Astrocyte (in vitro differentiated cells and primary cell): Measurements from ENCODE around the gene PLXNB3. TPM values are rescaled to one million over a fixed set of nuclear protein-coding genes. Genes with fewer than 3 reads are reported as not detected.

ENCODE experiments used
- DNase-seq: peaks from one replicate; pipeline ENCODE4 v3.0.0-alpha.2; 2010; ENCODE audit warnings: low read depth
- FAIRE-seq: peaks from 2 replicates; lab custom pipeline; 2011; peaks lifted over from hg19 to GRCh38; lab: Jason Lieb, UNC
- H2AFZ ChIP-seq: 2 replicates; pipeline ENCODE4 v1.6.0; 2012; ENCODE audit warnings: low read depth, low read length, inconsistent platforms
- H3K27ac ChIP-seq: 2 replicates; pipeline ENCODE4 v1.5.1; 2011; ENCODE audit warnings: low read depth, low read length, inconsistent platforms
- H3K27me3 ChIP-seq: 2 replicates; pipeline ENCODE4 v1.6.0; 2011; ENCODE audit warnings: low read length, inconsistent platforms; ENCODE audit not compliant: insufficient read depth
- H3K36me3 ChIP-seq: 2 replicates; pipeline ENCODE4 v1.5.1; 2011; ENCODE audit warnings: low read length, inconsistent platforms; ENCODE audit not compliant: insufficient read depth
- H3K4me1 ChIP-seq: 2 replicates; pipeline ENCODE4 v1.5.1; 2011; ENCODE audit warnings: low read length, inconsistent platforms; ENCODE audit not compliant: insufficient read depth
- H3K4me2 ChIP-seq: 2 replicates; pipeline ENCODE4 v1.6.0; 2012; ENCODE audit warnings: low read length, inconsistent platforms
- H3K4me3 ChIP-seq: 2 replicates; pipeline ENCODE4 v1.5.1; 2011; ENCODE audit warnings: low read depth, mild to moderate bottlenecking, low read length, inconsistent platforms; ENCODE audit not compliant: insufficient read depth
- H3K79me2 ChIP-seq: 2 replicates; pipeline ENCODE4 v1.6.0; 2012; ENCODE audit warnings: mild to moderate bottlenecking, low read length, inconsistent platforms; ENCODE audit not compliant: insufficient read depth
- H3K9ac ChIP-seq: 2 replicates; pipeline ENCODE4 v1.6.0; 2012; ENCODE audit warnings: mild to moderate bottlenecking, low read length, inconsistent platforms
- H3K9me3 ChIP-seq: 2 replicates; pipeline ENCODE4 v1.5.1; 2012; ENCODE audit warnings: low read depth, mild to moderate bottlenecking, low read length, inconsistent platforms; ENCODE audit not compliant: insufficient read depth
- H4K20me1 ChIP-seq: 2 replicates; pipeline ENCODE4 v1.6.0; 2012; ENCODE audit warnings: low read length, inconsistent platforms; ENCODE audit not compliant: insufficient read depth
- H3K27ac Mint-ChIP-seq: one replicate; pipeline ENCODE4 v1.8.0; 2021; ENCODE audit warnings: mild to moderate bottlenecking, mixed read lengths; ENCODE audit not compliant: unreplicated experiment
- H3K27me3 Mint-ChIP-seq: one replicate; pipeline ENCODE4 v1.8.0; 2021; ENCODE audit warnings: low read depth, mixed read lengths; ENCODE audit not compliant: unreplicated experiment
- H3K36me3 Mint-ChIP-seq: one replicate; pipeline ENCODE4 v1.8.0; 2021; ENCODE audit warnings: low read depth, mixed read lengths; ENCODE audit not compliant: unreplicated experiment
- H3K4me1 Mint-ChIP-seq: one replicate; pipeline ENCODE4 v1.8.0; 2021; ENCODE audit warnings: low read depth, mixed read lengths; ENCODE audit not compliant: unreplicated experiment
- H3K4me3 Mint-ChIP-seq: one replicate; pipeline ENCODE4 v1.8.0; 2021; ENCODE audit warnings: mild to moderate bottlenecking, moderate library complexity, mixed read lengths; ENCODE audit not compliant: unreplicated experiment
- H3K9me3 Mint-ChIP-seq: one replicate; pipeline ENCODE4 v1.8.0; 2021; ENCODE audit warnings: mild to moderate bottlenecking, mixed read lengths; ENCODE audit not compliant: unreplicated experiment
- EZH2 ChIP-seq: IDR thresholded peaks from 2 replicates; pipeline ENCODE4 v1.6.1; 2012; ENCODE audit warnings: mild to moderate bottlenecking, low read length, inconsistent platforms; ENCODE audit not compliant: insufficient read depth
- total RNA-seq: library from RNA; stranded (reverse); gene quantifications from 2 replicates; pipeline ENCODE4 v1.2.1, GENCODE V29; 2021
- TF ChIP-seq, protein P1 (sequence below): IDR thresholded peaks from 2 replicates; pipeline ENCODE4 v1.5.1; 2011; ENCODE audit warnings: low read depth, mild to moderate bottlenecking, inconsistent platforms, low read length, moderate library complexity; ENCODE audit not compliant: insufficient read depth

The PLXNB3 gene
- total RNA-seq, 1 donor from 2014 or later, result 5.3 TPM

DNA sequence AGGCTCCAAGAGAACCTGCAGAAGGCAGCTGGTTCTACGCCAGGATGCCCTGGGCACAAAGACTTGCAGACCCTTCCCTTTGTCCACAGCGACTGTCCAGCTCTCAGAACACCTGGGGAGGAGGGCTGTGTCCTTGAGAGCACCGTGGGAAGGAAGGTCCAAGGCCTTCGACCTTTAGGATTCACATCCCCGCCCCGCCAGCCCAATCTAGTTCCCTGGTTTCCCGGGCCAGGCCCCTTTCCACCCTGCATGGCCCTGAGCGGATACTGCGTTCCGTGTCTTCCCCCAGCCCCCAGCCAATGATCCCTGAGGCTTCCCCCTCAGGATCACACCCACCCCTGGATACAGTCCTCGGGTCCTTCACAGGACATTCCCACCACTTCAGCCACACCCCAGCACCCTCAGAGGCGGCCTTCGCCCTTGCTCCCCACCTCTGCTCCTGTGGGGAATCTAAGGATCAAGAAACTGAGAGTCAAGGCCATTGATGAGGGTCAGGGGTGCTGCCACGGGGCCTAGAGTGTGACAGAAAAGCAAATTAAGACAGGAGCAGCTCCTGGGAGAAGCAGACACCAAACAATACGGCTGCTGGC is 30.3 kb upstream of the PLXNB3 start:
- H3K4me2 ChIP-seq, result no peak overlapping the region
- H3K9ac ChIP-seq, result no peak overlapping the region
- Mint-ChIP-seq H3K27me3 (no peaks in the 10 kb centered on the region), H3K9me3 (no peaks in the 10 kb centered on the region), H3K36me3 (peaks cover 17% of the 10 kb centered on the region), H3K4me1 (no peaks in the 10 kb centered on the region), H3K27ac (no peak overlapping the region), H3K4me3 (no peak overlapping the region)
- DNase-seq (no peak), FAIRE-seq (no peak)
- peaks cover 4% of the 10 kb centered on the region for H4K20me1 ChIP-seq
- no peaks in the 10 kb centered on the region for H3K36me3 ChIP-seq
- H3K27me3 ChIP-seq, result no peaks in the 10 kb centered on the region
- no peaks in the 10 kb centered on the region for H3K79me2 ChIP-seq
- no peak overlapping the region for H3K4me3 ChIP-seq
- H3K27ac ChIP-seq, result no peak overlapping the region
- no peaks in the 10 kb centered on the region for H3K9me3 ChIP-seq
- no peak overlapping the region for H2AFZ ChIP-seq
- TF ChIP-seq, protein P1, sequence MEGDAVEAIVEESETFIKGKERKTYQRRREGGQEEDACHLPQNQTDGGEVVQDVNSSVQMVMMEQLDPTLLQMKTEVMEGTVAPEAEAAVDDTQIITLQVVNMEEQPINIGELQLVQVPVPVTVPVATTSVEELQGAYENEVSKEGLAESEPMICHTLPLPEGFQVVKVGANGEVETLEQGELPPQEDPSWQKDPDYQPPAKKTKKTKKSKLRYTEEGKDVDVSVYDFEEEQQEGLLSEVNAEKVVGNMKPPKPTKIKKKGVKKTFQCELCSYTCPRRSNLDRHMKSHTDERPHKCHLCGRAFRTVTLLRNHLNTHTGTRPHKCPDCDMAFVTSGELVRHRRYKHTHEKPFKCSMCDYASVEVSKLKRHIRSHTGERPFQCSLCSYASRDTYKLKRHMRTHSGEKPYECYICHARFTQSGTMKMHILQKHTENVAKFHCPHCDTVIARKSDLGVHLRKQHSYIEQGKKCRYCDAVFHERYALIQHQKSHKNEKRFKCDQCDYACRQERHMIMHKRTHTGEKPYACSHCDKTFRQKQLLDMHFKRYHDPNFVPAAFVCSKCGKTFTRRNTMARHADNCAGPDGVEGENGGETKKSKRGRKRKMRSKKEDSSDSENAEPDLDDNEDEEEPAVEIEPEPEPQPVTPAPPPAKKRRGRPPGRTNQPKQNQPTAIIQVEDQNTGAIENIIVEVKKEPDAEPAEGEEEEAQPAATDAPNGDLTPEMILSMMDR, result no peak
- TF ChIP-seq EZH2, result no peak
- peaks cover 3% of the 10 kb centered on the region for H3K4me1 ChIP-seq

DNA sequence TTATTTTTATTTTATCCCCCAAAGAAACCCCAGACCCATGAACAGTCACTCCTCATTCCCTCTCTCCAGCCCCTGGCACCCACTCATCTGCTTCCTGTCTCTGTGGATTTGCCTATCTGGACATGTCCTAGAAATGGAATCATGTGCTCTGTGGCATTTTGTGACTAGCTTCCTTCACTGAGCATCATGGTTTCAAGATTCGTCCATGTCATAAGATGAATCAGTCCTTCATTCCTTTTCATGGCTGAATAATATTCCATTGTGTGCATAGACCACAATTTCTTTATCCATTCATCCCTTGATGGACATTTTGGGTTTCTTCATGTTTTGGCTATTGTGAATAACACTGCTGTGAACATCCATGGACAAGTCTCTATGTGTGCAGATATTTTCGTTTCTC is 29.2 kb upstream of the PLXNB3 start:
- no peaks in the 10 kb centered on the region for H3K27me3 Mint-ChIP-seq
- no peaks in the 10 kb centered on the region for H3K9me3 Mint-ChIP-seq
- no peak for TF ChIP-seq EZH2
- TF ChIP-seq, protein P1, result no peak
- H3K27me3 ChIP-seq, result no peaks in the 10 kb centered on the region
- no peak overlapping the region for H2AFZ ChIP-seq
- no peak overlapping the region for H3K4me2 ChIP-seq
- no peaks in the 10 kb centered on the region for H3K79me2 ChIP-seq
- H3K4me3 ChIP-seq, result no peak overlapping the region
- no peak overlapping the region for H3K27ac ChIP-seq
- no peak overlapping the region for H3K4me3 Mint-ChIP-seq
- H3K36me3 Mint-ChIP-seq, result peaks cover 17% of the 10 kb centered on the region
- H3K27ac Mint-ChIP-seq, result no peak overlapping the region
- peaks cover 4% of the 10 kb centered on the region for H4K20me1 ChIP-seq
- H3K9ac ChIP-seq, result no peak overlapping the region
- H3K9me3 ChIP-seq, result no peaks in the 10 kb centered on the region
- peaks cover 3% of the 10 kb centered on the region for H3K4me1 ChIP-seq
- no peak for DNase-seq
- no peaks in the 10 kb centered on the region for H3K36me3 ChIP-seq
- no peaks in the 10 kb centered on the region for H3K4me1 Mint-ChIP-seq
- no peak for FAIRE-seq

DNA sequence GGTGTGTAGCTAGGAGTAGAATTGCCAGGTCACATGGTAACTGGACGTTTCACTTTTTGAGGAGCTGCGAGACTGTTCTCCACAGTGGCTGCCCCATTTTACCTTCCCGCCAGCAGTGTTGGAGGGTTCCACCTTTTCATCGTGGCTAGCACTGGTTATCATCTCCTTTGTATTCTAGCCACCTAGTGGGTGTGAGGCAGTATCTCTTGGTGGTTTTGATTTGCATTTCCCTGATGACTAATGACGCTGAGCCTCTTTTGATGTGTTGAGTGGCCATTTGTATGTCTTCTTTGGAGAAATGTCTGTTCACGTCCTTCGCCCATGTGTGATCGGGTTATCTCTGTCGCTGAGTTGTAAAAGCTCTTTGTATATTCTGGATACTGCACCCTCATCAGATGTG is 28.8 kb upstream of the PLXNB3 start:
- H3K27me3 Mint-ChIP-seq, result no peaks in the 10 kb centered on the region
- Histone ChIP-seq H3K79me2 (no peaks in the 10 kb centered on the region), H3K27ac (no peak overlapping the region), H3K4me3 (no peak overlapping the region), H3K36me3 (no peaks in the 10 kb centered on the region), H3K9ac (no peak overlapping the region), H3K4me1 (peaks cover 3% of the 10 kb centered on the region), H3K9me3 (no peaks in the 10 kb centered on the region), H3K4me2 (no peak overlapping the region), H2AFZ (no peak overlapping the region), H4K20me1 (peaks cover 4% of the 10 kb centered on the region), H3K27me3 (no peaks in the 10 kb centered on the region)
- H3K9me3 Mint-ChIP-seq, result no peaks in the 10 kb centered on the region
- H3K27ac Mint-ChIP-seq, result no peak overlapping the region
- peaks cover 17% of the 10 kb centered on the region for H3K36me3 Mint-ChIP-seq
- DNase-seq (no peak), FAIRE-seq (peak; percentile 99)
- no peak overlapping the region for H3K4me3 Mint-ChIP-seq
- H3K4me1 Mint-ChIP-seq, result no peaks in the 10 kb centered on the region
- TF ChIP-seq, protein P1, result no peak
- TF ChIP-seq EZH2, result no peak
